Measurements from ENCODE around the gene STARD9.
A peak's percentile ranks its signal among the peaks of the same experiment; 100 is the strongest.

The STARD9 gene

GRCh38 chr15:42582569-42583375 lies 7.4 kb downstream of the STARD9 start:
- Histone ChIP-seq H3K27ac (no peak overlapping the region), H3K36me3 (replicated peaks) (no peaks in the 10 kb centered on the region), H3K4me3 (ENCODE audit: low read depth, low read length) (no peak overlapping the region), H3K27me3 (replicated peaks) (no peaks in the 10 kb centered on the region)
- TF ChIP-seq CTCF (IDR thresholded peaks at IDR 0.05; ENCODE audit: low read depth, low read length, missing control alignments) = no peak
- no peak for DNase-seq
- in situ Hi-C loops (cut with HindIII; ENCODE audit: low pct_ligation_motif_present, low sequenced_read_pairs) = no loop called here

GRCh38 chr15:42584031-42584765 lies 8.8 kb downstream of the STARD9 start:
- Histone ChIP-seq H3K27ac (no peak overlapping the region), H3K27me3 (replicated peaks) (no peaks in the 10 kb centered on the region), H3K4me3 (ENCODE audit: low read depth, low read length) (no peak overlapping the region), H3K36me3 (replicated peaks) (no peaks in the 10 kb centered on the region)
- in situ Hi-C loops (cut with HindIII; ENCODE audit: low pct_ligation_motif_present, low sequenced_read_pairs) = no loop called here
- DNase-seq = no peak
- TF ChIP-seq CTCF (IDR thresholded peaks at IDR 0.05; ENCODE audit: low read depth, low read length, missing control alignments) = no peak

GRCh38 chr15:42590619-42591237 lies 15.3 kb downstream of the STARD9 start:
- Histone ChIP-seq H3K27me3 (replicated peaks) (no peaks in the 10 kb centered on the region), H3K27ac (no peak overlapping the region), H3K36me3 (replicated peaks) (no peaks in the 10 kb centered on the region), H3K4me3 (ENCODE audit: low read depth, low read length) (no peak overlapping the region)
- in situ Hi-C loops (cut with HindIII; ENCODE audit: low pct_ligation_motif_present, low sequenced_read_pairs) = no loop called here
- no peak for DNase-seq
- no peak for TF ChIP-seq CTCF (IDR thresholded peaks at IDR 0.05; ENCODE audit: low read depth, low read length, missing control alignments)

GRCh38 chr15:42591238-42591934 lies 16.0 kb downstream of the STARD9 start:
- in situ Hi-C loops (cut with HindIII; ENCODE audit: low pct_ligation_motif_present, low sequenced_read_pairs) = no loop called here
- no peaks in the 10 kb centered on the region for H3K27me3 ChIP-seq (replicated peaks)
- H3K27ac ChIP-seq = no peak overlapping the region
- DNase-seq = peak; percentile 25
- H3K36me3 ChIP-seq (replicated peaks) = no peaks in the 10 kb centered on the region
- no peak overlapping the region for H3K4me3 ChIP-seq (ENCODE audit: low read depth, low read length)
- peak; percentile 23 for TF ChIP-seq CTCF (IDR thresholded peaks at IDR 0.05; ENCODE audit: low read depth, low read length, missing control alignments)

- no peak overlapping the region for H3K27ac ChIP-seq
- no peaks in the 10 kb centered on the region for H3K27me3 ChIP-seq (replicated peaks)
- in situ Hi-C loops (cut with HindIII; ENCODE audit: low pct_ligation_motif_present, low sequenced_read_pairs) = no loop called here
Measured at GRCh38 chr15:42592716-42593115, 17.3 kb downstream of the STARD9 start.

More at GRCh38 chr15:42592716-42593115, 17.3 kb downstream of the STARD9 start:
- DNase-seq = no peak
- Histone ChIP-seq H3K4me3 (ENCODE audit: low read depth, low read length) (no peak overlapping the region), H3K36me3 (replicated peaks) (no peaks in the 10 kb centered on the region)
- no peak for TF ChIP-seq CTCF (IDR thresholded peaks at IDR 0.05; ENCODE audit: low read depth, low read length, missing control alignments)
